ENCODE data around the gene SHISA8.
"Not testable (repeated sequence)": the region's sequence is repeated elsewhere in the genome, so short reads cannot be mapped to it uniquely, and the experiment has no call there.

The SHISA8 gene

GRCh38 chr22:41899110-41899509, 15.8 kb downstream of the SHISA8 start:
- no peak for DNase-seq (ENCODE audit: low read depth, low spot score)

- DNase-seq (ENCODE audit: low read depth, low spot score) = no peak
Measured at GRCh38 chr22:41898645-41899044, 16.2 kb downstream of the SHISA8 start.

DNA sequence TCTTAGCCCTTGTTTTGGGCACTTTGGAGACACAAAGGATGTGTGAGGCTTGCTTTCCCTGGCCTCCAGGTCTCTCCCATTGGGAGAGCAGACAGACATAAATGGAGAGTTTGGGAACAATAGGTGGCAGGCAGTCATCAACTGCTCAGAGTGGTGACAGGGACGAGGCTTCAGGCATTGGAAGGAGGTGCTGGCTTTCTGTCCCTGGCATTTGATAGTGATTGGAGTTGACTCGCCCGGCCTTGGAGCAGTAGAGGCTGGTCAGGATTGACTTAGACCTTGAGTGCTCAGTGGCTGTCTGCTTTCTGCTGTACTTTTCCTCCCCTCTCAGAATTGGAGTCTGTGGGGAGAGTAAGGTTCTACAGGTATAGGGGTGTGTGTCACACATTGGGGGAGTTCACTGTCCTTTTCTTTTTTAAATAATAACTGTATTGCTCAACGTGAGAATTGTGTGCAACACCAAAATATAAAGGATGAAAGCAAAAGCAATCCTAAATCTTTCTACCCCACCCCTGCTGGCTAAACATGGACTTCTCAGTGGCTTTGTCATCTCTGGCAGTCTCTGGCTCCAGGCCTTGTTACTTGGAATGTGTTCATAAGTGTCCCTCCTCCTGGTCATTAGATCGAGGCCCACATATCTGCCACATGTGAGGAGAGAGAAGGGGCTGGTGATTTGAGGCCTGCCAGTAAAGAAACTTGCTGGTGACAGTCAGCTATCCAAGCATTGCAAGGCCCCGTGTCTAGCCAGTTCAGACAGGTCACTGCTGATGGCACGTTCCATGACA, 21.1 kb downstream of the SHISA8 start:
- no peak for DNase-seq (ENCODE audit: low read depth, low spot score)

- no peak for DNase-seq (ENCODE audit: low read depth, low spot score)
Measured at GRCh38 chr22:41892721-41893120, 22.2 kb downstream of the SHISA8 start.

GRCh38 chr22:41891407-41891806, 23.5 kb downstream of the SHISA8 start:
- no peak for DNase-seq (ENCODE audit: low read depth, low spot score)

GRCh38 chr22:41888627-41889200, 26.2 kb downstream of the SHISA8 start:
- DNase-seq (ENCODE audit: low read depth, low spot score) = no peak

GRCh38 chr22:41885516-41885915, 29.4 kb downstream of the SHISA8 start:
- DNase-seq (ENCODE audit: low read depth, low spot score) = no peak

DNA sequence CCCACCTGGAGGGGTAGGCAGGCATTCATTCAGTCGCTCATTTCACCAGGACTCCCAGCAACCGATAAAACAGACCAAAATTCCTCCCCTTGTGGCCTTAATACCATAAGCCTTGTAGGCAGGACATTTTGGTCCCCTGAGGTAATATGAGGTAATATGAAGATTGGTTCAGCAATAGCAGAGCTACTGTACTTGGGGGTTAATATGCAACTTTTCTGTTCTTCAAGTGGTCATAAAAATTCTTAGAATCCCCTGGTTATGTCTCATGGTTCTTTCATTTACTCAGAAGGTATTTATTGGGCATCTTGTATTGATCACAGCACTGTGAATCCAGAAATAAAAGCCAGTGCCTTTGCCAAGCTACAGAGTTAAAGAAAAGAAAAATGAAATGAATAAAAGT, 29.8 kb downstream of the SHISA8 start:
- no peak for DNase-seq (ENCODE audit: low read depth, low spot score)

- no peak for DNase-seq (ENCODE audit: low read depth, low spot score)
Measured at GRCh38 chr22:41883400-41883799, 31.5 kb downstream of the SHISA8 start.

GRCh38 chr22:41880653-41881052, 34.2 kb downstream of the SHISA8 start:
- DNase-seq (ENCODE audit: low read depth, low spot score) = no peak

DNA sequence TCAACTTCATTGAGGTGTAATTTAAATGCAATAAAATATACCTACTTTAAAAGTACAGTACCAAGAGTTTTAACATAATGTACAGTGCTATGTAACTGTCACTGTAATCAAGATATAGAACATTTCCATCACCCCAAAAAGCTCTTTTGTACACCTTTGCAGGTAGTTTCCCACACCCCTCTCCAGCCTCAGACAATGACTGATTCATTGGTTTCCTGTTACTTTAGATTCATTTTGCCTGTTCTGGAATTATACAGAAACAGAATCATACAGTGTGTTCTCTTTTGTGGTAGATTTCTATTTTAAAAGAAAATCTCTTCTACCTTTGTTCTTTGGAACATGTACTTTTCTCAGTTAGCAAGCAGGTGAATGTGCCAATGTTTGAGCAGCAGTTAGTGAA, 38.2 kb downstream of the SHISA8 start:
- no peak for DNase-seq (ENCODE audit: low read depth, low spot score)

DNA sequence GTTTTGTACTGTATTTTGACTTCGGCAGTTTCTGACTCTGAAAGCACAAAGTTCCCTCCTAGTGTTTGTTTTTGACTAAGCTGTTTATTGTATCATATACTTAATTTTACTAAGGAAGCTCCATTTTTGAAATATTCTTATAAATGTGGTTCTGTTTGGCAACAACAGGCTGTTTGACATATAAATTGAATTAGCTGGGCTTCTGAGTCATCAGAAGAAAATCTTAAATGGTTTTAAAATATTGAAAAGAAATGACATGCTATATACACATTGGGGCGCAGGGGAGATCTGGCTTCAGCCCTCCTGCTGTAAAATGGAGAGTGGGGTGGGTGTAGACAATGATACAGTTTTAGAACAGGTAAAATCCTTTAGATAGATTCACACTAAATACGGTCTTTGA, 38.6 kb downstream of the SHISA8 start:
- DNase-seq (ENCODE audit: low read depth, low spot score) = no peak

DNA sequence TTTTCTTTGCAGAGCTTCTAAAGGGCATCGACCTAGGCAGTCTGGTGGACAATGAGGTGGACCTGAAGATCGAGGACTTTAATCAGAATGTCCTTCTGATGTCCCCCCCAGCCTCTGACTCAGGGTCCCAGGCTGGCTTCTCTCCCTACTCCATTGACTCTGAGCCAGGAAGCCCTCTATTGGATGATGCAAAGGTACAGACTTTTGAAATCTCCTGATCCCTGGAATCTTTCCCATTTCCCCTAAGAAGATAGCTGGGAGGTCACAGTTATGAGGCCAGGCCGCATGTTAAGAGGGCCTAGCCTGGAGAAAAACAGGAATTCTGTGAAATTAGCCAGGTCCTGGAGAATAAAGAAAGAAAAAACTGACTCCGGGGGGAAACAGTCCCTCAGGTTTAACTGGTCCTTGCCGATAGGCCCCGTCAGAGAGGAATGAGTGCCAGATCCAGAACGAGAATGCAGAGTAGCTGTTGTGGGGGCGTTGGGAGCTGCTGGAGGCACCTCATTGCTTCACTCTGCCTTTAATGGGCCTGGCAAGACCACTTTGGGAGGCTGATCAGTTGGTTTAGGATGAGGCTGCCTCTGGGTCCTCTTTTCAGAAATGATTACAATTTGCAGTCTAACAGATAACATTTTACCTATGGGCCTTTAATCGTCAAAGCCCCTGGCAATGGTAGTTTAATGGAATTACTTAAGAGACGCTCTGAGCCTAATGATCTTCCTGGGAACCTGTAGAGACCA, 39.2 kb downstream of the SHISA8 start:
- DNase-seq (ENCODE audit: low read depth, low spot score) = no peak

DNA sequence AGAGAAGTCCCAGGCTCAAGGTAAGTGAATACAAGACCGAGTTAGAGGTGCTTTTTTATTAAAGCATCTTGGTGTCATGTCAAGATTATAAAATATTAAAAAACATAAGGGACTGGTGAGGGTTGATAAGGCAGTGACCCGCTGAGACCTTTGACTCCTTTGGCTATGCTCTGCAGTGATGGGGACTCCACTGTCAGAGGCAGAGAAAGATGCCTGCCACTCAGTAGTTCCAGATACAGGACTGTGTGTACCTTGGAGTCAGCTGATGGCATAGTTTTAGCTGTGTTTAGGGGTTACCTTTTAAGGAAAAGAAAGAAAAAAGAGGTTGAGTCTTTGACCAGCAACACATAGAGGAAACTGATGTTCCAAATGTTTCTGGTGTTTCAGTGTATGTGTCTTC, 40.8 kb downstream of the SHISA8 start:
- DNase-seq (ENCODE audit: low read depth, low spot score) = no peak

GRCh38 chr22:41873391-41873790, 41.5 kb downstream of the SHISA8 start:
- DNase-seq (ENCODE audit: low read depth, low spot score) = no peak

DNA sequence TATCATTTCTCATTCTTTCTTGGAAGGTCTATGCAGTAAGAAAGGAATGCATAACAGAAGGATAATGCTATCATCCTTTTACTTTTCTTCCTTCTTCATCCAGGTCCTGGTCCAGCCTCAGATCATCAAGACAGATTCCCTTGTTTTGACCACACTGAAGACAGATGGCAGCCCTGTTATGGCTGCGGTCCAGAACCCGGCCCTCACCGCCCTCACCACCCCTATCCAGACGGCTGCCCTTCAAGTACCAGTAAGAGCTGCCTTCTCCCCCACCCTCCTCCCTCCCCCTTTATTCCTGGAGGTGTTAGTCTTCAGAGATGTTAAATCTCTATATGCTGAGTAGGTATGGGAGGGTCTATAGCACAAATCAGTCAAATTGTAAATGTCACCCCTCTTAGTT, 44.1 kb downstream of the SHISA8 start:
- DNase-seq (ENCODE audit: low read depth, low spot score) = no peak

DNA sequence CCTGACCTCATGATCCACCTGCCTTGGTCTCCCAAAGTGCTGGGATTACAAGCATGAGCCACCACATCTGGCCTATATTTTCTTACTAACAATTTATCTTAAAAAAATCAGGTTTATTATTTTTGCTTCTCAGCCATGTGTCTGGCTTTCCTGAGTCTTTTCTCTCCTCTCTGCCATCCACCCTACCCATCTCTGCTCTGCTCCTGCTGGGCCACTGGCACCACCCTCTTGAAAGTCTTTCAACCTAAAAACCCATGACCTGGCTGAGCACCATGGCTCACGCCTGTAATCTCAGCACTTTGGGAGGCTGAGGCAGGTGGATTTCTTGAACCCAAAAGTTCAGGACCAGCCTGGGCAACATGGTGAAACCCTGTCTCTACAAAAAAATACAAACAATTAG, 44.8 kb downstream of the SHISA8 start:
- not testable (repeated sequence) for DNase-seq (ENCODE audit: low read depth, low spot score)

DNA sequence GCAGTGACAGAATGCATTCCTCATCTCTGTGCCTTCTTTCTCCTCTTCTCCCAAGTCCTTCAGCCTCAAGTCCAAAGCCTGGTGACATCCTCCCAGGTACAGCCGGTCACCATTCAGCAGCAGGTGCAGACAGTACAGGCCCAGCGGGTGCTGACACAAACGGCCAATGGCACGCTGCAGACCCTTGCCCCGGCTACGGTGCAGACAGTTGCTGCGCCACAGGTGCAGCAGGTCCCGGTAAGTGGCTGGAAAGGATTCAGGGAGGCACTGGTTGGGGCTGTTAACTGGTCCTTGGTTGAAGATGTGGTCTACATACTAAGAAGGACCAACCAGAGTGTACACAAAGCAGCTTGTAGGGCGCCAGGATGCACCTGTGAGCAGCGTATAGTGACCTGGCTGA, 46.3 kb downstream of the SHISA8 start:
- DNase-seq (ENCODE audit: low read depth, low spot score) = no peak

DNA sequence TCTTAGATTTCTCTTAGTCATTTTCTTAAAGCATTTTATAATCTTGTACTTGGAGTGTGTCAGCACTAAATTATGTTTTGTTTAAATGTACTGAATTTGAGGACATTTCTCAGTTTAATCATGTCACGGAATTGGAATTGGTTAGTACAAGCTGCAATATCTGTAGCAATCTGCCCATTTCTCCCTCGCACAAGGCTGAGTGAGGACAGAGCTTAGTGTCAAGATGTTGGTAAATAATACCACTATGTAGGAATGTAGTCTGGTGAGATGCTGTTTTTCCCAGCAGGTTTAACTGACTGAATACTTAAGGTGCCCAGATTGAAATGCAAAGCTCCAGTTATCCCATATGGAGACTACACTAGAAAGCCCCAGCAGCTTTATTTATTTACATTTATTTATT, 51.4 kb downstream of the SHISA8 start:
- DNase-seq (ENCODE audit: low read depth, low spot score) = no peak

- no peak for DNase-seq (ENCODE audit: low read depth, low spot score)
Measured at GRCh38 chr22:41862530-41863266, 52.2 kb downstream of the SHISA8 start.

DNA sequence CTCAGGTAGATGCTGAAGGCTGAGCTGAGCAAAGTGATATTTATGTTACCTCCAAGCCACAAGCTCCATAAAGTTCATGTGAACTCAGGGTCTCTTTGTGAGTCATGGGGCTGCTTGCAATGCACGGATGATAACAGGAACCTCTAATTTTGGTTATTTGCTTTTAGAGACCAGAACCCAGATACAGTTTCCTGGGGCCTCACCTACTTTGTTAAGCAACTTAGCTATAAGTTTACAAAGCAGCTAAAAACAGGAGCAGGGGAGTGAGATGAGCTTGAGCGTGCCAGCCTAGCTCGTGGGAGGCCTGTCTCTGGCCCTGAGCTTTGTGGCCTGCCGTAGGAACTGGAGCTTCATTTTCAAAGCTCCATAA, 52.7 kb downstream of the SHISA8 start:
- DNase-seq (ENCODE audit: low read depth, low spot score) = no peak

All from ELF-1 (cell line).